Endothelial cell of umbilical vein (primary cell): ENCODE measurements around the gene LHX1. TPM values are rescaled to one million over a fixed set of nuclear protein-coding genes. Genes with fewer than 3 reads are reported as not detected.

Experiments
- BruUV-seq: library from RNA; stranded (reverse); fragments of 400-500 nt; replicated peaks from 2 replicates; lab custom pipeline; 2021; lab: Mats Ljungman, UMichigan
- CTCF ChIA-PET: fragments of 300-600, 350-600 bp; sonication (Branson Sonifier 250); formaldehyde crosslinking; loops from one replicate; lab custom pipeline; 2021; ENCODE audit warnings: antibody characterized with exemption, inconsistent platforms; lab: Charles Lee
- POLR2A ChIA-PET: fragments of 300-600, 350-600 bp; sonication (Branson Sonifier 250); formaldehyde crosslinking; loops from one replicate; lab custom pipeline; 2021; ENCODE audit warnings: antibody characterized with exemption, inconsistent platforms; lab: Charles Lee
- DNase-seq: peaks from one replicate; pipeline ENCODE4 v3.0.0-alpha.2; 2011; ENCODE audit warnings: low read depth, low spot score
- FAIRE-seq: peaks from 2 replicates; lab custom pipeline; 2011; peaks lifted over from hg19 to GRCh38; lab: Jason Lieb, UNC
- H2AFZ ChIP-seq: 2 replicates; pipeline ENCODE4 v1.6.0; 2012; ENCODE audit warnings: low read depth, low read length, control low read depth, inconsistent platforms
- H3K27ac ChIP-seq: 2 replicates; pipeline ENCODE4 v1.5.1; 2011; ENCODE audit warnings: low read depth, mild to moderate bottlenecking, control low read depth, low read length, moderate library complexity; ENCODE audit not compliant: insufficient read depth
- H3K27me3 ChIP-seq, 2 experiments: 2 replicates each; pipeline versions ENCODE4 v1.6.0 to v1.6.1; 2011; ENCODE audit warnings: low read length in 2 of 2, mixed read lengths in 1 of 2; ENCODE audit not compliant: control insufficient read depth in 2 of 2, insufficient read depth in 2 of 2
- H3K36me3 ChIP-seq, 2 experiments: 2 replicates in 1 of 2; 3 replicates in 1 of 2; pipeline ENCODE4 v1.5.1; 2011; ENCODE audit warnings: low read length in 2 of 2, mild to moderate bottlenecking in 1 of 2, moderate library complexity in 1 of 2; ENCODE audit not compliant: control insufficient read depth in 2 of 2, insufficient read depth in 2 of 2; ENCODE audit errors: extremely low read depth in 1 of 2
- H3K4me1 ChIP-seq: 3 replicates; pipeline ENCODE4 v1.5.1; 2011; ENCODE audit warnings: mild to moderate bottlenecking, low read length; ENCODE audit not compliant: control insufficient read depth, insufficient read depth; ENCODE audit errors: extremely low read depth
- H3K4me2 ChIP-seq: 2 replicates; pipeline ENCODE4 v1.6.1; 2011; ENCODE audit warnings: low read length, control low read depth, mixed read lengths; ENCODE audit not compliant: insufficient read depth
- H3K4me3 ChIP-seq, 3 experiments: fragments of 200-600 bp in 1 of 3; sonication (generic), shearing (Covaris generic) in 1 of 3; replicated peaks in 1 of 3; 2 replicates each; pipeline ENCODE4 v1.5.1; 2011 to 2016; ENCODE audit warnings: control low read depth in 3 of 3, low read length in 3 of 3, mild to moderate bottlenecking in 2 of 3, inconsistent platforms in 1 of 3, low read depth in 1 of 3, moderate library complexity in 1 of 3; ENCODE audit not compliant: insufficient read depth in 1 of 3
- H3K79me2 ChIP-seq: 2 replicates; pipeline ENCODE4 v1.6.0; 2012; ENCODE audit warnings: low read length, inconsistent platforms; ENCODE audit not compliant: control insufficient read depth, insufficient read depth
- H3K9ac ChIP-seq: replicated peaks from 2 replicates; pipeline ENCODE3; 2011; ENCODE audit warnings: low read length, control low read depth; ENCODE audit not compliant: insufficient read depth; ENCODE audit errors: extremely low read depth
- H3K9me1 ChIP-seq: replicated peaks from 3 replicates; pipeline ENCODE4 v1.6.0; 2011; ENCODE audit warnings: mild to moderate bottlenecking, low read length; ENCODE audit not compliant: control insufficient read depth, insufficient read depth; ENCODE audit errors: extremely low read depth
- H3K9me3 ChIP-seq: replicated peaks from 2 replicates; pipeline ENCODE4 v1.5.1; 2012; ENCODE audit warnings: low read length, inconsistent platforms; ENCODE audit not compliant: control insufficient read depth, insufficient read depth
- H4K20me1 ChIP-seq: replicated peaks from 2 replicates; pipeline ENCODE3; 2011; ENCODE audit warnings: mild to moderate bottlenecking, low read length; ENCODE audit not compliant: control insufficient read depth, insufficient read depth; ENCODE audit errors: extremely low read depth
- EZH2 ChIP-seq: IDR thresholded peaks from 2 replicates; pipeline ENCODE4 v1.6.1; 2012; ENCODE audit warnings: borderline replicate concordance, low read depth, mild to moderate bottlenecking, moderate library complexity, low read length, inconsistent platforms; ENCODE audit not compliant: severe bottlenecking
- FOS ChIP-seq: IDR thresholded peaks from 2 replicates; pipeline ENCODE4 v1.6.1; 2011; ENCODE audit warnings: mild to moderate bottlenecking, low read length, moderate library complexity, borderline replicate concordance; ENCODE audit not compliant: insufficient read depth
- GATA2 ChIP-seq: IDR thresholded peaks from 2 replicates; pipeline ENCODE4 v1.7.0; 2011; ENCODE audit warnings: low read depth, mild to moderate bottlenecking, moderate library complexity, mixed read lengths, low read length; ENCODE audit not compliant: insufficient read length, insufficient read depth
- JUN ChIP-seq: IDR thresholded peaks from 2 replicates; pipeline ENCODE4 v1.6.1; 2011; ENCODE audit warnings: borderline replicate concordance, low read depth; ENCODE audit not compliant: insufficient read length, insufficient read depth
- MYC ChIP-seq: IDR thresholded peaks from one replicate; pipeline ENCODE4 v1.6.1; 2011; ENCODE audit warnings: mild to moderate bottlenecking, low read depth, low read length
- POLR2AphosphoS5 ChIP-seq: IDR thresholded peaks from 2 replicates; pipeline ENCODE4 v1.6.1; 2012; ENCODE audit warnings: low read depth, mild to moderate bottlenecking, control low read depth, low read length, moderate library complexity; ENCODE audit not compliant: insufficient read depth
- dilution Hi-C: fragments of 300-500 bp; cut with MboI; formaldehyde crosslinking; loops from one replicate; pipeline ENCODE4 v1.15.0; 2019; ENCODE audit warnings: low sequenced_read_pairs; ENCODE audit not compliant: extremely low pct_ligation_motif_present
- intact Hi-C: fragments of 100-400 bp; cut with micrococcal nuclease; formaldehyde crosslinking; loops from one replicate; pipeline ENCODE4 v1.10.0; 2022
- polyA plus RNA-seq, 4 experiments: library from polyadenylated mRNA; depleted of rRNA in 3 of 4; stranded (reverse) in 3 of 4; unstranded in 1 of 4; fragments of >200 nt; gene quantifications; 2 replicates each; pipeline versions ENCODE4 v1.2.1 to v1.2.3, GENCODE V29; 2011 to 2012; ENCODE audit warnings: missing spikeins in 1 of 4
- total RNA-seq: library from RNA; stranded (reverse); gene quantifications from 2 replicates; pipeline ENCODE4 v1.2.3, GENCODE V29; 2021
- TF ChIP-seq, protein P1 (sequence below): IDR thresholded peaks from 2 replicates; pipeline ENCODE4 v1.6.1; 2011; ENCODE audit not compliant: insufficient read depth, insufficient read length
- TF ChIP-seq, protein P2 (sequence below), 2 donors: IDR thresholded peaks; 1 replicate in 1 of 2; 2 replicates in 1 of 2; pipeline ENCODE4 v1.5.1; 2011; ENCODE audit warnings: low read length in 2 of 2, mild to moderate bottlenecking in 2 of 2, moderate library complexity in 2 of 2, control low read depth in 1 of 2, inconsistent platforms in 1 of 2, low read depth in 1 of 2; ENCODE audit not compliant: insufficient read depth in 1 of 2; ENCODE audit errors: extremely low read depth in 1 of 2

LHX1 gene
- total and polyA plus RNA-seq, 2 donors (not counting 3 experiments of a cell fraction or from before 2014, with no cell fraction given), result not detected

DNA sequence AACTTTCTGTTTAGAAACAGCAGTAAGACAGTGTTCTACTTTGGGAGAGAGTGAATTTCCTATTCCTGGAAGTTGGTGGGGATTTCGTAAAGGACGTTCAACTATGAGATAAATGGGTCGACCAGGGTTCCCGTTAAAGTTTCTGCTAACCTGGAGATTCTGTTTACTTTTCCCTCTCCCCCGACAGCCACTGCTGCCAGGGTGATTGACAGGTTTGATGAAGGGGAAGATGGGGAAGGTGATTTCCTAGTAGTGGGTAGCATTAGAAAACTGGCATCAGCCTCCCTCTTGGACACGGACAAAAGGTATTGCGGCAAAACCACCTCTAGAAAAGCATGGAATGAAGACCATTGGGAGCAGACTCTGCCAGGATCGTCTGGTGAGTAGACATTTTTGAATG, 12.8 kb downstream of the LHX1 start:
- ChIA-PET CTCF (interaction anchor here (1.0 to 1.7 kb wide), 5 partner anchors 12 to 347 kb away, joined by 3 to 21 read pairs (median 4); partner anchors contain the start of gene LHX1), POLR2A (no interaction called here)
- H4K20me1 ChIP-seq, result no peaks in the 10 kb centered on the region
- TF ChIP-seq, protein P1, sequence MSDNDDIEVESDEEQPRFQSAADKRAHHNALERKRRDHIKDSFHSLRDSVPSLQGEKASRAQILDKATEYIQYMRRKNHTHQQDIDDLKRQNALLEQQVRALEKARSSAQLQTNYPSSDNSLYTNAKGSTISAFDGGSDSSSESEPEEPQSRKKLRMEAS, result no peak
- no peak for TF ChIP-seq EZH2
- no peak for TF ChIP-seq FOS
- no peak for TF ChIP-seq MYC
- TF ChIP-seq POLR2AphosphoS5, result no peak
- TF ChIP-seq, protein P2, sequence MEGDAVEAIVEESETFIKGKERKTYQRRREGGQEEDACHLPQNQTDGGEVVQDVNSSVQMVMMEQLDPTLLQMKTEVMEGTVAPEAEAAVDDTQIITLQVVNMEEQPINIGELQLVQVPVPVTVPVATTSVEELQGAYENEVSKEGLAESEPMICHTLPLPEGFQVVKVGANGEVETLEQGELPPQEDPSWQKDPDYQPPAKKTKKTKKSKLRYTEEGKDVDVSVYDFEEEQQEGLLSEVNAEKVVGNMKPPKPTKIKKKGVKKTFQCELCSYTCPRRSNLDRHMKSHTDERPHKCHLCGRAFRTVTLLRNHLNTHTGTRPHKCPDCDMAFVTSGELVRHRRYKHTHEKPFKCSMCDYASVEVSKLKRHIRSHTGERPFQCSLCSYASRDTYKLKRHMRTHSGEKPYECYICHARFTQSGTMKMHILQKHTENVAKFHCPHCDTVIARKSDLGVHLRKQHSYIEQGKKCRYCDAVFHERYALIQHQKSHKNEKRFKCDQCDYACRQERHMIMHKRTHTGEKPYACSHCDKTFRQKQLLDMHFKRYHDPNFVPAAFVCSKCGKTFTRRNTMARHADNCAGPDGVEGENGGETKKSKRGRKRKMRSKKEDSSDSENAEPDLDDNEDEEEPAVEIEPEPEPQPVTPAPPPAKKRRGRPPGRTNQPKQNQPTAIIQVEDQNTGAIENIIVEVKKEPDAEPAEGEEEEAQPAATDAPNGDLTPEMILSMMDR (IDR thresholded peaks at IDR 0.05; ENCODE audit: extremely low read depth in 1 of 2, insufficient read depth in 1 of 2, low read depth in 1 of 2, low read length in 2 of 2), result no peak
- TF ChIP-seq JUN, result no peak
- no peak for TF ChIP-seq GATA2
- peaks cover 16% of the 10 kb centered on the region for H3K79me2 ChIP-seq
- H3K9ac ChIP-seq, result no peak overlapping the region
- no peaks in the 10 kb centered on the region for H3K9me3 ChIP-seq
- peak overlapping the region in 1 of 3 experiments; percentile 83 for H3K4me3 ChIP-seq
- DNase-seq (no peak), FAIRE-seq (no peak)
- no peak overlapping the region for H3K27ac ChIP-seq
- H3K9me1 ChIP-seq, result no peaks in the 10 kb centered on the region
- BruUV-seq, result no TSS peak
- peaks cover 14% of the 10 kb centered on the region for H3K4me1 ChIP-seq
- H3K4me2 ChIP-seq, result peak overlapping the region; percentile 88
- dilution Hi-C loops (no loop called here), intact Hi-C loops (no loop called here)
- H2AFZ ChIP-seq, result no peak overlapping the region
- peaks cover 2 to 4% of the 10 kb centered on the region in 2 experiments for H3K36me3 ChIP-seq
- peaks cover 29 to 33% of the 10 kb centered on the region in 2 experiments for H3K27me3 ChIP-seq
